Measurements from ENCODE around the gene BMI1.

- TF ChIP-seq CTCF (IDR thresholded peaks at IDR 0.05): no peak
- no peak for TF ChIP-seq POLR2A (IDR thresholded peaks at IDR 0.05)
Observed at GRCh38 chr10:22332116-22332692, 11.3 kb downstream of the BMI1 start.

All from Peyer's patch (tissue), 4 donors.